NCI-H2081 treated with DMSO at 0.1 percent for 48 hours (cell line): ENCODE measurements around the gene KCNQ1.
"Not testable (repeated sequence)": the region's sequence is repeated elsewhere in the genome, so short reads cannot be mapped to it uniquely, and the experiment has no call there.

Experiments
- DNase-seq: peaks from one replicate; lab custom pipeline; 2025; lab: John Stamatoyannopoulos, UW

Gene KCNQ1

DNA sequence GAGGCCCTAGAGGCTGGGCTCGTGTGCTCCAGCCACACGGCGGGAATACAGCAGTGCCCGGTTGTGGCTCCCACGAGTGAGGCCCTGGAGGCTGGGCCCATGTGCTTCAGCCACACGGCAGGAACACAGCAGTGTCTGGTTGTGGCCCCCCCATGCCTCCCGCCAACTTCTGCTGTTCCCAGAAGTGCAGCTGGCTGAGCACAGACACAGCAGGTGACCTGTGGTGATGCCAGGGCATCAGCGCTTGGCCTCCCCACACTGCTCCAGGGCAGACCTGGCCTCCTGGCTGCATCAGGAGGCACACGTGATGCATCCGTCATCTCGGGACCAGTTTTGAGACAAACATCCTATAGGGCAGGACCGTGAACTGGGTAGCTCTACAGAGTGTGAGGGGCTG lies 144.7 kb downstream of the KCNQ1 start:
- no peak for DNase-seq

GRCh38 chr11:2590131-2590964 lies 145.5 kb downstream of the KCNQ1 start:
- no peak for DNase-seq

DNA sequence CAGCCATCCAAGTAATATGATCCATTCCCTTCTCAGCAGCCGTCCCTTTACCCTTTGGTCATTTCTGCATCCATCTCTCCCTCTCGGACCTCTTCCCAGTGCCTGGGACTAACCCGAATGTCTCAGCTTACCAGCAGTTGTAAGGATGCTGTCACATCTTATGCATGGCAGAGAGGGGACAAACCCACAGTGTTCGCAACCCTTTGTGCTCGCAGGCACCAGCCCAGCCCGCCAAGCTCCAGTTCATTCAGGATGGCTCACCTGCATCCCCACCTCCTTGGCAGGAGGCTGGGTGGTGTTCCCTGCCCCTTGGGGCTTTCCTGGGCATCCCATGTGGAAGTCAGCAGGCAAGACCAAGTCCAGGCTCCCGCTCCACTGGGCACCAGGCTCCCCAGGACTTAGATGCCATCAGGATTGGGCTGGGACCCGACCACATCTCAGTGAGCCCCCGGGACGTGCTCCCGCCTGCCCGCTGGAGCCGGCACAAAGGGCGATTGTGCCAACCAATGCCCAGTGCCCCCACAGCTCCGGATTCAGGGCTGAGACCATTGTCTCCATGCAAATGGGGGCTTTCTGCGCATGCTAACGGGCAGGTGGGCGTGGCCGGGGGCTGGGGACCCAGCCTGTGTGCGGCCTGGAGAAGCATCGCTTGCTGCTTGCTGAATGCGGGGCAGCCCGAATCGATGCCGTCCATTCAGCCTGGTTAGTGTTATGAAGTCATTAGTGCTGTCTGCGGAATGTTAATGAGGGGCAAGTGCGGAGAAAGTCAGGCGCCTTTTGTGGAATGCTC lies 146.4 kb downstream of the KCNQ1 start:
- DNase-seq = no peak

GRCh38 chr11:2591805-2592204 lies 147.0 kb downstream of the KCNQ1 start:
- no peak for DNase-seq

- DNase-seq = no peak
These were observed 148.0 kb downstream of the KCNQ1 start for GRCh38 chr11:2592559-2593392.

GRCh38 chr11:2593393-2593950 lies 148.7 kb downstream of the KCNQ1 start:
- DNase-seq = no peak

- DNase-seq = no peak
These were observed 149.5 kb downstream of the KCNQ1 start for GRCh38 chr11:2594267-2594666.

DNA sequence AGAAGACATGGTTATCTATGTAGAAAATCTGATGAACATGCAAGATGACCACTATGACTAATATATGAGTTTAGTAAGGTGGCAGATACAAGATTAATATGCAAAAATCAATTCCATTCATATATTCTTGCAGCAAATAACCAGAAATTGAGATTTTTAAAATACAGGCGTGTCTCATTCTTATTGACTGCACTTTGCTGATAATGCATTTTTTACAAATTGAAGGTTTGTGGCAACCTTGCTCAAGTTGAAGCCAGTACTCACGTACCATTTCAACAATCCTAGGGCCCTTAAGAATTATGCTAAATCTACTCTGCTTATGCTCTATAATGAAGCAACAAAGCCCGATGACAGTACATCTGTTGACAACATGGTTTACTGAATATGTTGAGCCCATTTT lies 150.4 kb downstream of the KCNQ1 start:
- no peak for DNase-seq

- DNase-seq = no peak
These were observed 154.9 kb downstream of the KCNQ1 start for GRCh38 chr11:2599561-2600189.

DNA sequence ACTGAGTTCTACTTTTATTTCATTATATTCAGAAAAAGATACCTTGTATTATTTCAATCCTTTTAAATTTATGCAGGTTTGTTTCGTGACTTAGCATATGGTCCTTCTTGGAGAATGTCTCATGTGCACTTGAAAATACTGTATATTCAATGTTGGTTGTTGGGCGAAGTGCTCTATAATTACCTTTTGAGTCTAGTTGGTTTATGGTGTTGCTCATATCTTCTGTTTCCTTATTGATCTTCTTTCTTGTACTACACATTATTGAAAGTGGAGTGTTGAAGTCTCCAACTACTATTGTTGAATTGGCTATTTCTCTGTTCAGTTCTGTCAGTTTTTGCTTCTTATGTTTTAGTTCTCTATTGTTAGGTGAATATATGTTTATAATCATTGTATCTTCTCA lies 164.5 kb downstream of the KCNQ1 start:
- DNase-seq = no peak

DNA sequence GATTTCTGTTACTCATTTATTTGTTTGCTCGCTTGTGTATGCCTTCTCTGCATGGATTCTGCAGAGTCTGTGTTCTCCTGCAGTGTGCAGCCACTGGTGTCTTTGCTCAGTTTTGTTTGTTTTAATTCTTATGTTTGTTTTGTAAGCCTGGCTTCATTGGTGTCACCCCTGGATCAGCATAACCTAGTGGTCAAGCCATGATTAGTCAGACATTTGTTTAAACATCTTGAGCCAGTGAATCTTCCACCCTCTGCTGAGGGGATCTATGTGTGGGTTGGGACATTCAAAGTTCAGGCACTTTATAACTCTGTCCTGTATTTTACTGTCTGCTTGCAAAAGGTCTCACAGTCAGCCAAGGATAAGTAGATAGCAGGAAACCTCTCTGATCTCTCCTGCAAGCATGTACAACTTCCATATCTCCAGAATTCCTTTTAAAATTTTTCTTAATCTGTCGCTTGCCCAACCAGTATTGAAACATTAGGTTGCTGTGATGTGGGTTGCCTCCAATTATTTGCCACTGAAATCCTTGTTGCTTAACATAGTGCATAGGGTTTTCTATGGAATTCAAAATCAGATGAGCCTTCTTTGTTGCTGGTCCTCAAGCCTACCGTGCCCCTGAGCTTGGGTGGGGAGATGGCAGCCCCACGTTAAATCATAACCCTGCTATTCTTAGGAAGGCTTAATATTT lies 168.2 kb downstream of the KCNQ1 start:
- DNase-seq = no peak

DNA sequence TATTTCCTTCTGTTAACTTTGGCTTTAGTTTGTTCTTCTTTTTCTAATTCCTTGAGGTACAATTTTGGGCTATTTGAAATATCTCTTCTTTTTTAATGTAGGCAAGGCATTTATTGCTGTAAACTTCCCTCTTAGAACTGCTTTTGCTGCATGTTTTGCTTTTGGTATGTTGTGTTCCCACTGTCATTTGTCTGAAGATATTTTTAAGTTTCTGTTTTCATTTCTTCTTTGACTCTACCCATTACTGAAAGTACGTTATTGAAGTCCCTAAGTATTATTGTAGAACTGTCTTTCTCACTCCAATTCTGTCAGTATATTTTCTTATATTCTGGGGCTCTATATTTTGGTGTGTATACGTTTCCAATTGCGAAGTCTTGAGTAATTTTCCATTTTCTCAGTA lies 177.1 kb downstream of the KCNQ1 start:
- DNase-seq = no peak

DNA sequence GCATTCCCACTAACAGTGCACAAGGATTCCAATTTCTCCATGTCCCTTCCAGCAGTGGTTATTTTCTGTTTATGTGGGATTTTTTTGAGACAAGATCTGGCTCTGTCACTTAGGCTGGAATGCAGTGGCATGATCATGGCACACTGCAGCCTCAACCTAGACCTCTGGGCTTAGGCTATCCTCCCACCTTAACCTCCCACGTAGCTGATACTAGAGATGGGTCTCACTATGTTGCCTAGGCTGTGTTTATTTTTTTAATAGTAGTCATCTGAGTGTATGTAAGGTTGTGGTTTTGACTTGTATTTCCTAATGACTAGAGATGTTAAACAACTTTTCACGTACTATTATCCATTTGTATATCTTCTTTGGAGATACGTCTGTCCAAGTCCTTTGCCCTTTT lies 180.4 kb downstream of the KCNQ1 start:
- no peak for DNase-seq

- DNase-seq = no peak
These were observed 185.9 kb downstream of the KCNQ1 start for GRCh38 chr11:2630679-2631078.

DNA sequence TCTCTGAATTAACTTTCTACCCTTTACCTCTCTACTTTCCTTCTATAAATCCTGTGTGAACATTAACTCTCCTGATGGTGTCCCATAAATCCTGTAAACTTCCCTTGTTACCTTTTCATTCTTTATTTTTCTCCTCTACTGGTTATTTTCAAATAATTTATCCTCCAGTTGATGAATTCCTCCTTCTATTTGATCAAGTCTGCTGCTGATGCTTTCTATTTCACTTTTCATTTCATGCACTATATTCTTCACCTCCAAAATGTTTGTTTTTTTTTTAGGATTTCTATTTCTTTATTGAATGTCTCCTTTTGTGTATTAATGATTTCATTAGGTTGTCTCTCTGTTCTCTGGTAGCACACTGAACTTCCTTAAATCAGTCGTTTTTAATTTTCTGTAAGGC lies 186.4 kb downstream of the KCNQ1 start:
- no peak for DNase-seq

DNA sequence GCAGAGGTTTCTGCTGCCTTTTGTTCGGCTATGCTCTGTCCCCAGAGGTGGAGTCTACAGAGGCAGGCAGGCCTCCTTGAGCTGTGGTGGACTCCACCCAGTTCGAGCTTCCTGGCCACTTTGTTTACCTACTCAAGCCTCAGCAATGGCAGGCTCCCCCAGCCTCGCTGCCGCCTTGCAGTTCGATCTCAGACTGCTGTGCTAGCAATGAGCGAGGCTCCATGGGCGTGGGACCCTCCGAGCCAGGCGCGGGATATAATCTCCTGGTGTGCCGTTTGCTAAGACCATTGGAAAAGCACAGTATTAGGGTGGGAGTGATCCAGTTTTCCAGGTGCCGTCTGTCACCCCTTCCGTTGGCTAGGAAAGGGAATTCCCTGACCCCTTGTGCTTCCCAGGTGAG lies 195.0 kb downstream of the KCNQ1 start:
- not testable (repeated sequence) for DNase-seq

DNA sequence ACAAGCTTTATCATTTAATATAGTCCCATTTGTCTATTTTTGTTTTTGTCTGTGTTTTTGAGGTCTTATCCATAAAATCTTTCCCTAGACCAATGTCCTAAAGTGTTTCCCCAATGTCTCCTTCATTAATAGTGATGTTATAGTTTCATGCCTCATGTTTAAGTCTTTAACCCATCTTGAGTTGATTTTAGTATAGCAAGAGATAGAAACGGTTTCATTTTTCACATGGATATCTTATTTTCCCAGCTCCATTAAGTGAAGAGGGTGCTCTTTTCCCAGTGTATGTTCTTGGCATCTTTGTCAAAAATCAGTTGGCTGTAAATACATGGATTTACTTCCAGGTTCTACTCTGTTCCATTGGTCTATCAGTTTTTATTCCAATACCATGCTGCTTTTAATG lies 196.8 kb downstream of the KCNQ1 start:
- DNase-seq = no peak

GRCh38 chr11:2643746-2644145 lies 198.9 kb downstream of the KCNQ1 start:
- DNase-seq = no peak

DNA sequence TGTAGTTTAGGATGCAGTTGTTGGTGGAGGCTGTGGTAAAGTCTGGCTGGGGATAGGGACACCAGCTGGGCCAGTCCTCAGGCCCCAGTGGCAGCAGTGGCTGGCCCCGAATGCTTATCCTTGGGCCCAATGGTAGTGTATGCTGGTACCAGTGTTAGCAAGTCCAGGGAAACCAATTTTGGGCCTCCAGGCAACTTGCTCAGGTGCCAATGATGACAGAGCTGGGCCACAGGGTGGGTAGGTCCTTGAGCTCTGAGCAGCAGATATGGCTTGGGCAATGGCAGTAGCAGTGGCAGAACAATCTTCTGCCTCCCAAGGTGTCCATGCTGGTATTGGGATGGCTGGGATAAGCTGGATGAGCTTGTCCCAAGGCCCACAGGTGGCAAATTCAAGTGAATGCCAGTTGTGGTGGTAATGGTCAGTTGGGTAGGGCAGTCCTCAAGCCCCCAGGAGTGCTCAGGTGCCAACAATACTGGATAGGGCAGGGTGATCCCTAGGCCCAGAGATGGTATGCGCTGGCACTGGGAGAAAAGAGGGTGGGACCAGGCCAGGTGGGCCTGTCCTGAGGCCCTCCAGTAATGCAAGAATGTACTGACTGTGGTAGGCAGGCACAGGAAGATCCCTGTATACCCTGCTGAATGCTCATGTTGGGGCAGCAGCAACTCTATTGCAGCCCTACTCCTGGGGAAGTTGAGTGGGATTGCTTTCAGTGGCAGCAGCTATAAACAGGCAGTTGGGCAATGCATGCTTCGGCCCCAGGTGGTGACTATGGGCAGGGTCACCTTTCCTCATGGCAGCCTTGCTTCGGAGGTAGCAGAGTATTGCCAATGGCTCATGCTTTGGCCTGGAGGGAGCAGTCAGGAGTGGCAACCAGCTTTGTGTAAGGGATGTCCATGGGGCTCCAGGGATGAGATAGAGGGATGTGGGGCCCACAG lies 200.3 kb downstream of the KCNQ1 start:
- DNase-seq = no peak

DNA sequence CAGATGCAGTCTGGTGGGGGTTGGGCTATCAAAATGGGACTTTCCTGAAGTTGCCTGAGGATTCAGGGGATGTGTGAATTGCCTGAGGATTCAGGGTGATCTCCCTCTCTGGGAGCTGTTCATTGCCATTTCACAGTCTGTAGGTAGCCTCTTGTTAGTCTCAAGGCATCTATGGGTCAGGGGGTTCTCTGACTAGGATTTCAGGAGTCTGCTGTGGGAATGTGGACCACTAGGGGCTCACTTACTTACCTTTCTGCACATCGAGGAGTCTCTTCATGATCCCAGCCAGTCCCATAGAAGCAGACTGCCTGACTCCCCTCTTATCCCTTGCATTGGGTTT lies 200.9 kb downstream of the KCNQ1 start:
- no peak for DNase-seq
